Stimulated activated CD4-positive, alpha-beta T cell treated with anti-CD3 and anti-CD28 coated beads, Interleukin-12 subunit alpha, Interleukin-12 subunit beta, amount 100 ng/mL, for 24 hours (primary cell): ENCODE data around the gene GEMIN2.
"Not testable (repeated sequence)": the region's sequence is repeated elsewhere in the genome, so short reads cannot be mapped to it uniquely, and the experiment has no call there.

Experiments used
- DNase-seq, 2 experiments: peaks; one replicate each; pipeline ENCODE4 v3.0.0-alpha.2; 2020; ENCODE audit warnings: low read depth in 2 of 2

GEMIN2 gene, protein sequence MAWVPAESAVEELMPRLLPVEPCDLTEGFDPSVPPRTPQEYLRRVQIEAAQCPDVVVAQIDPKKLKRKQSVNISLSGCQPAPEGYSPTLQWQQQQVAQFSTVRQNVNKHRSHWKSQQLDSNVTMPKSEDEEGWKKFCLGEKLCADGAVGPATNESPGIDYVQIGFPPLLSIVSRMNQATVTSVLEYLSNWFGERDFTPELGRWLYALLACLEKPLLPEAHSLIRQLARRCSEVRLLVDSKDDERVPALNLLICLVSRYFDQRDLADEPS

GRCh38 chr14:39114073-39114838, at the start of gene GEMIN2:
Gene GEMIN2 (plus strand): TSS chr14:39114323. CDS start chr14:39114339, 16 bp downstream.
- DNase-seq, result peak; percentile 89 to 90

GRCh38 chr14:39069169-39069805, 44.8 kb upstream of the GEMIN2 start:
- not testable (repeated sequence) for DNase-seq

DNA sequence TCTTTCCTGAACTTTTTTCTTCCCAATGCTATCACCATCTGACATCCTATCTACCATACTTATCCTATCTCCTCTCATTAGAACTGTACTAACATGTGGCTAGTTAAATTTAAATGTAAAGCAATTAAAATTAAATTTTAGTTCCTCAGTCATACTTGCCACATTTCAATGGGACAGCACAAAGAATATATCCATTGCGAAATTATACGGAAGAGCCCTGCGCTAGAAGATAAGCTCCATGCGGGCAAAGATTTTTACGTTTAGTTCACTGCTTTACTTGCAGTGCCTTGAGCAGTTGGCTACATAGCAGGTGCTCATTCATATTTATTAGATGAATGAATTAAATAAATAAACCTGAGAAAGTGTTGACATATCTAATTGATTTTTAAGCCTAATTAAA, 44.2 kb upstream of the GEMIN2 start:
- DNase-seq, result no peak

DNA sequence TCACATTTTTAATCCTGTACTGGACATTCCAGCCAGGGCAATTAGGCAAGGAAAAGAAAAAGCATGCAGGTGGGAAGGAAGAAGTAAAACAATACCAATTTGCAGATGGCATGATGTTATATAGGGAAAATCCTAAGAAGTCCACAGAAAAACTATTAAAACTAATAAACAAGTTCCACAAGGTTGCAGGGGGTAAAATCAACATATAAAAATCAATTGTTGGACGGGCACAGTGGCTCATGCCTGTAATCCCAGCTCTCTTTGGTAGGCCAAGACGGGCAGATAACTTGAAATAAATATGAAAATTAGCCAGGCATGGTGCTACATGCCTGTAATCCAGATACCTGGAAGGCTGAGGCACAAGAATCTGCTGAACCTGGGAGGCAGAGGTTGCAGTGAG, 43.0 kb upstream of the GEMIN2 start:
- no peak for DNase-seq

- DNase-seq, result no peak
Observed at GRCh38 chr14:39080886-39081285, 33.2 kb upstream of the GEMIN2 start.

DNA sequence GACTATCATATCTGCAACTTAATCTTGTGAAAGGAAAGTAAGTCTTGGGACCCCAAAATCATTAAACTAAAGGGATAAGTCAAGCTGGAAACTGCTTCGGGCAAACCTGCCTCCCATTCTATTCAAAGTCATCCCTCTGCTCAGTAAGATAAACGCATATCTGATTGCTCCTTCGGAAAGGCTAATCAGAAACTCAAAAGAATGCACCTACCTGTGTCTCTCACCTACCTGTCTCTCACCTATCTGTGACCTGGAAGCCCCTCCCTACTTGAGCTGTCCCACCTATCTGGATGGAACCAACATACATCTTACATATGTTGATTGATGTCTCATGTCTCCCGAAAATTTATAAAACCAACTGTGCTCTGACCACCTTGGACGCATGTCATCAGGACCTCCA, 31.0 kb upstream of the GEMIN2 start:
- DNase-seq, result no peak

DNA sequence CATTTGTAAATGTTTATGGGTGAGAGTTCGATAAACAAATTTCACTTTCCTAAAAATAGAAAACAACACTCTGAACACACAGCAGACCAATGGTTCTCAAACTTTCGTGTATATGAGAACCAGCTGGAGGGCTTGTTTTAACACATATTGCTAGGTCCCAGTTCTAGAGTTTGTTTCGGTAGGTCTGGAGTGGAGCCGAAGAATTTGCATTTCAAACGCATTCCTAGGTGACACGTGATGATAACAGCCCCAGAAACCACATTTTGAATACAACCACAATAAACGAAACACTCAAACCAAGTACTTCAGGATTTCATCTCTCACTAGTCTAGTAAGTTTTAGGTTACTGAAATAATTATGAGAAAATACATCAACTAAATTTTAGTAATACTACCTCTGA, 28.2 kb upstream of the GEMIN2 start:
- DNase-seq, result no peak

GRCh38 chr14:39087493-39087892, 26.6 kb upstream of the GEMIN2 start:
- no peak for DNase-seq

GRCh38 chr14:39090548-39091111, 23.5 kb upstream of the GEMIN2 start:
- no peak for DNase-seq

DNA sequence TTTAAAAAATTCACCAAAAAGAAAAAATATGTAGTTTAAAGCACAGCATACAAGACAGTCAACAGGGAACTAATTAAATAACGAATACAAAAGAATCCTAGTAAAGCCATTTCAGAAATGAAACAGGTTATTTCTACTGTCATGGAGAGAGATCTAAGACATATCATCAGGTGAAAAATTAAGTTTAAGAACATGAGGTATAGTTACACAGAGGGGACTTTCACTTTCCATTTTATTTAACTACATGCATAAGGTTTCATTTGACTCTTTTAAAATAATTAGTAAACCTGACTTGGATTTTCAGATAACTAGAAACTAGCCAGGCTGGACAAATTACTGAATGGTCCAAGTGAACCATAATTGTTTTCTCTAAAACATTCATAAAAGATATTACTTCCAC, 22.4 kb upstream of the GEMIN2 start:
- no peak for DNase-seq

DNA sequence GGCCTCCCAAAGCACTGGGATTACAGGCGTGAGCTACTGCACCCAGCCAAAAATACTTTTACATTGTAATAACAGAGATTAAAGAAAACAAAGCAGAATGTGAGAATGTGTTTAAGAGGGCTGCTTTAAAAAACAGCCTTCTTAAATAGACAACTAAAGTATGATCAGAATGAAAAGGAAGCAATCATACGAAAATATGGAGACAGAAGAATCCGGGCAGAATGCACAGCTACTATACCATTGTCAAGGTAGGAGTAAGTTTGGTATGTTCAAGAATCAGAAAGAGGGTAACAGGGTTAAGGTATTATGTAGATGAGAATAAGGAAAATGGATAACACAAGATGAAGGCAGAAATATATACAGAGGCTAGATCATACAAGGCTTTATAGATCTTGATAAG, 19.6 kb upstream of the GEMIN2 start:
- DNase-seq, result no peak

DNA sequence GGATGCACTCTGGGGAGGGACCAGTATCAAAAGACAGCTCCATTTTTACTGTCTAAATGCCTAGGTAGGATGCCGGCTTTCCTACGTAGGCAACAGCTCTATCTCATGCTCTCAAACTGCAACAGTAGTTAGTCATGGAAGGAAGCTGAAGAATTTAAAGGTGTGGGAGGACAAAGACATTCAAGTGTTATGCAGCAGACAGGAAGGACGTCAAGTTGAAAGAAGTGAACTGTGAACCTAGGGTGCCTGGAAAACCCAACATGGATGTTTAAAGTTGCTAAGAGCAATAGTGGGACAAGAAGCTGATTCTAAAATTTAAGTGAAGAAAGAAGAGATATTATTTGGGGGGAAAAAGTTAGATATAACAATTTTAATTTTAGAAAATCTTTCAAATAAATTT, 17.0 kb upstream of the GEMIN2 start:
- no peak for DNase-seq

GRCh38 chr14:39099215-39099614, 14.9 kb upstream of the GEMIN2 start:
- DNase-seq, result not testable (repeated sequence)

DNA sequence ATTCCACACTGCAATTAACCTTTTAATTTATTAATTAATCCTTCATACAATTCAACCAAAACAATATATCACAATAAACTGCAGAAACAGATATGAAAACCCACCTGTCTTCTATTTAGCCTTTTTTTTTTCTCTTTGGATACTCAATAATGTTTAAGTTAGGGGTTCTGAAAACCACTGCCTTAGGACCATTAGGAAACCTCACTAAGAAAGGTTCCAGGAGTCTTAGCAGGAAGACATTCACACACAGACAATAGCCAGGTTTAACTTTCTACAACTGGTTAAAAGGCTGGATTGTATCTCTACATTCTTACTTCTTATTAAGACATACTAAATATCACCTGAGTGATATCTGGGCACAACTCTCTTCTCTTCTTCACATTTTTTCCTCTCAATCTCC, 14.4 kb upstream of the GEMIN2 start:
- DNase-seq, result no peak

DNA sequence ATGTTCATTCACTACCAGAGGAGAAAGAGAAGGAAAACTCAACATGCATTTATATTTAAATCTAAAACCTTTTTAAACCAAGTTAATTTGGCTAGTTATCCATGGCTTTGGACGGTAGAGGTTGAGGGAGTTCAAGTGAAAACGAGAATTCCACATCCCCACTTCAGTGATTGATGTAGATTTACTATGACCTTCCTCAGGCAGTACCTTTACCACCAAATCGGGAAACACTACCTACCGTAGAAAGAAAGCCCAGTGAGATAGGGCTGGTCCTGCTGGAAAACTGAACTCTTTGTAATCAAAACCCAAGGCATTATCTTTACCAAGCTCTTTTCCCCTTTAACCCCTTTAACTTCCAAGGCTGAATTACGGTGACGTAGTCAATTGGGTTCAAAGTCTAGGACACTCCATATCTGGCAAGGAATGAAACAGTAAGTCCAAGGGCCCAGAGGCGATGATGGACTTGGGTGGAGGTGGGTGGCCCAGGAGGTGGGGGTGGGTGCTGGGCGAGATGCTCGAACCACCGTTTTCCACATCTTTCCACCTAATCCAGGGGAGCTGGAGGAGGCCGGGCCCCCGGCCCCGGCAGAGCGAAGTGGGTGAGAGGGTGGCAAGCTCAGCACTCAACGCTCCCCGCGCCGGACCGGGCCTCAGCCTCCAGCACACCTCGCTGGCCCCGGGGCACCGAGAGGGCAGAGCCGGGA, 11.7 kb upstream of the GEMIN2 start:
- DNase-seq, result no peak

DNA sequence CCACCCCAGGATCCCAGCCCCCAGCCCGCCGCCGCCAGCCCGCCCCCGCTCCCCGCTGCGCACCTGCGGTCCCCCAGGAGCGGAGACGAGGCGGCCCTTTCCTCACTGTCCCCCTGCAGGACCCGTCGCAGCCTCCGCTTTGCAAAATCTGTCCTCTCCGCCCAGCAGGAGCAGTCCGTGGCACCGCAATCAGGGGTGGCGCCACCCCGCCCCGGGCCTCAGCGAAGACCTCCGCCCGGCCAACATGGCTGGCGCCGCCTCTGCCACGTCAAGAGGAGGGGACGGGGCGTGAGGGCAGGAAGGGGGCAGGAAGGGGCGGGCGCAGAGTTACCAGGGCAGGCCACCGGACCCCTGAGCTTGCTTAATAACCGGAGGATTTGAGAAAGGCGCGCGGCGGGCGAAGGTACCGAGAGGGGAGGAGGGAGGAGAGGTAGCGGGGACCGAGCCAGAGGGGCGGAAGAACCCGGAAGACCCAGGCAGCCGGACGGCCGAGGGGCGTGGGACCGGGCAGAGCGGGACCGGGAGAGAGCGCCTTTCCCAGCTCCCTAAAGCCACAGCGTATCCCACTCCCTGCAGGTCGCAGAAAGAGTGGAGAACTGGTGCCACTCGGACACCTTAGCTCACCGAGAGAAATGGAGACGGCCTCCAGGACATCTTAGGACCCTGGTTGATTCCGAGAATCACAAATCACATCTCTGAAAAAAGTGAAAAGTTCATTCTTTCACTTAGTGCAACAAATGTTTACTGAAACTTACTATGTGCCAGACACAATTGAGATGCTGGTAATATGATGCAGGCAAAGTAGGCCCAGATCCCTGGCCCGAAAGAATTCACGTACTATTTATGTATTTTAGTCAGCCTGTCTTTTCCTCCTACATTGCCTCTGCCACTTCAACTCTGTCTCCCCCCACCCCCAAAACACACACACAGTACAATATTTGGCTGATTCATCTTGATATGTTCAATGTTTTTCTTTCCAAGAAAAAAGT, 10.9 kb upstream of the GEMIN2 start, which contains the start of gene SEC23A:
Gene SEC23A, minus strand, starts transcription at position 267 of the 989 bp plus-strand sequence. CDS start 7,117 bp downstream, outside the sequence.
- DNase-seq, result peak; percentile 66 to 84

DNA sequence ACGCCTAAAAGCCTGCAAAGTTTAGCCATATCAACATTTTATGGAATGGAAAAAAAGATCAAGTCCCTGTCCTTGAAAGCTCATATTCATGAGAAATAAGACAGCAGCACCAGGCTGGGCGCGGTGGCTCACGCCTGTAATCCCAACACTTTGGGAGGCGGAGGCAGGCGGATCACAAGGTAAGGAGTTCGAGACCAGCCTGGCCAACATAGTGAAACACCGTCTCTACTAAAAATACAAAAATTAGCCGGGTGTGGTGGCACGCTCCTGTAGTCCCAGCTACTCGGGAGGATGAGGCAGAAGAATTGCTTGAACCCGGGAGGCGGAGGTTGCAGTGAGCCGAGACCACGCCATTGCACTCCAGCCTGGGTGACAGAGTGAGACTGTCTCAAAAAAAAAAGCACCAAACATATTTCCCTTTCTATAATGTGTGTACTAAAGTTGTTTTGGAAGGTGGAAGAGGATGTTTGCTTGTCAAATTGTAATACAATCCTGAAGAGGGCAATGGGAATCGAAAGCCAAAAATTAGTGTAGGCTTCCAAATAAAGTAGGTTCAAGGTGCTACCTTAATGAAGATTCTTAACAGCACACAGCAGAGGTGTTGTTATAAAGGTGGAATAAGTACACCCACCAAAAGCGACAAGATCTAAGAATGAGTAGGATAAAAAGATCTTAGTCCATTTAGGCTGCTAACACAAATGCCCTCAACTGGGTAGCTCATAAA, 9.9 kb upstream of the GEMIN2 start:
- not testable (repeated sequence) for DNase-seq

- DNase-seq, result no peak
Observed at GRCh38 chr14:39107591-39107996, 6.5 kb upstream of the GEMIN2 start.

DNA sequence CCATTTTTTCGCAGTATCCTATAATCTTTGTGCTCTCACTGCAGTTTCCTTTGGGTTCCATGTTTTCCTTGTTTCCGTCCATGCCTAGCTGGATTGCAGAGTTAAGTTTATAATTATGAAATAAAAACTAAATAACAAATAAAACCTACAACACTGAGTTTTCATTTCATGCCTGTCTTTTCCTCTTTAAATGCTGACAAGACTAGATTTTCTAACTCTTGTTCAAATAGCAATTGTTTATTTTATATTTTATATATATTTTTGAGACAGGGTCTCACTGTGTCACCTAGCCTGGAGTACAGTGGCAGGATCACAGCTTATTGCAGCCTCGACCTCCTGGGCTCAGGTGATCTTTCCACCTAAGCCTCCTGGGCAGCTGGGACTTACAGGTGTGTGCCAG, 5.3 kb upstream of the GEMIN2 start:
- DNase-seq, result no peak
